HG03469 (cell line): ENCODE data around the gene UNC93A.

Experiments used
- ATAC-seq: cut with Tn5 transposase; IDR thresholded peaks from one replicate; pipeline ENCODE4 v1.9.1; 2021; ENCODE audit warnings: mild to moderate bottlenecking, moderate library complexity, moderate number of reproducible peaks; ENCODE audit not compliant: unreplicated experiment

Gene UNC93A

GRCh38 chr6:167293088-167293589 is 2.0 kb downstream of the UNC93A start:
- no peak for ATAC-seq

GRCh38 chr6:167293590-167294091 is 2.5 kb downstream of the UNC93A start:
- no peak for ATAC-seq

GRCh38 chr6:167294241-167294640 is 3.1 kb downstream of the UNC93A start:
- ATAC-seq = no peak

- no peak for ATAC-seq
Observed at GRCh38 chr6:167294651-167295494, 3.8 kb downstream of the UNC93A start.

GRCh38 chr6:167295495-167296292 is 4.6 kb downstream of the UNC93A start:
- no peak for ATAC-seq

GRCh38 chr6:167296293-167296690 is 5.2 kb downstream of the UNC93A start:
- ATAC-seq = no peak

GRCh38 chr6:167296902-167297301 is 5.8 kb downstream of the UNC93A start:
- no peak for ATAC-seq

- no peak for ATAC-seq
Observed at GRCh38 chr6:167298127-167298526, 7.0 kb downstream of the UNC93A start.

GRCh38 chr6:167299641-167300308 is 8.7 kb downstream of the UNC93A start:
- ATAC-seq = no peak

GRCh38 chr6:167300902-167301777 is 10.0 kb downstream of the UNC93A start:
- no peak for ATAC-seq

- ATAC-seq = no peak
Observed at GRCh38 chr6:167302074-167302473, 11.0 kb downstream of the UNC93A start.

GRCh38 chr6:167302796-167303195 is 11.7 kb downstream of the UNC93A start:
- ATAC-seq = no peak

GRCh38 chr6:167303675-167304625 is 12.8 kb downstream of the UNC93A start:
- ATAC-seq = no peak

- ATAC-seq = no peak
Observed at GRCh38 chr6:167304912-167305311, 13.8 kb downstream of the UNC93A start.

- no peak for ATAC-seq
Observed at GRCh38 chr6:167305796-167306195, 14.7 kb downstream of the UNC93A start.

- no peak for ATAC-seq
Observed at GRCh38 chr6:167306401-167306998, 15.4 kb downstream of the UNC93A start.

- no peak for ATAC-seq
Observed at GRCh38 chr6:167307342-167307955, 16.3 kb downstream of the UNC93A start.

- ATAC-seq = no peak
Observed at GRCh38 chr6:167308207-167308606, 17.1 kb downstream of the UNC93A start.
